ENCODE results near the gene SLC6A13.
"Not testable (repeated sequence)": the region's sequence is repeated elsewhere in the genome, so short reads cannot be mapped to it uniquely, and the experiment has no call there.

SLC6A13 gene

DNA sequence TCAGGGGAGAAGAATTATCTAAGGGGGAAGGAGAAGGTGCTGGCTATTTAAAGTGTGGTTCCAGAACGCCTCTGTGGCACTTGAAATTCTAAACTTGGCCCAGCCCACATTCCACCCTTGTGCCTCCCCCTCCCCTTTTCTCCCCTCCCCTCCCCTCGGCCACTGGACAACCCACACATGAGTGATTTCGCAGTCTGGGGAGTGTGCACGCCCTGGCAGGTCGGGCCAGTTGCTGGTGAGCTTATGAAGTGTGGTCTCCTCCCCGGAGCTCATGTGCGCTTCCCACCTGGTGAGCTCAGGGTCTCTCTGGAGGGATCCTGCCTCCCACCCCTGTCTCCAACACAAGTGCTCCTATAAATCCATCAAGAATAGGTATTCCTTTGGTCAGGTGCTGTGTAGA lies at the start of gene SLC6A13:
Gene SLC6A13, minus strand, starts transcription at position 20 of the 400 bp plus-strand sequence. CDS start 2,784 bp downstream, outside the sequence.
- no peak for FAIRE-seq

DNA sequence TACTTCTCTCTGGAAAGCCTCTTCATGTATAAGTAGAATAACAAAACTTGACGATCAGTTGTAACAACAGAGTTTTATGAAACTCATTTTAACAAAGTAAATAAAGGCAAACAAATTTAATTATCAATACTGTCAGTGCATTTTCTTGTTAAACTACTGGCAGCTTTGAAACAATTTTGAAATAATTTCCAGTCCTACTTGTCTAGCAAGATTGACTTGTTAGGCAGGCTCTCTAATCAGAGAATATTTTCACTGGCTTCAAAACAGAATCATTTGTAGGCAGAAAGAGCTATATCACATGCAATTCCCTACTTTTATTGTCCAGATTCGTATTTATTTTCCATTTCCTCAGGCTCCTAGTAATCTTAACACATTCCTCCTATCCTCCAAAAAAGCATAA lies 45.9 kb upstream of the SLC6A13 start:
- FAIRE-seq = no peak

DNA sequence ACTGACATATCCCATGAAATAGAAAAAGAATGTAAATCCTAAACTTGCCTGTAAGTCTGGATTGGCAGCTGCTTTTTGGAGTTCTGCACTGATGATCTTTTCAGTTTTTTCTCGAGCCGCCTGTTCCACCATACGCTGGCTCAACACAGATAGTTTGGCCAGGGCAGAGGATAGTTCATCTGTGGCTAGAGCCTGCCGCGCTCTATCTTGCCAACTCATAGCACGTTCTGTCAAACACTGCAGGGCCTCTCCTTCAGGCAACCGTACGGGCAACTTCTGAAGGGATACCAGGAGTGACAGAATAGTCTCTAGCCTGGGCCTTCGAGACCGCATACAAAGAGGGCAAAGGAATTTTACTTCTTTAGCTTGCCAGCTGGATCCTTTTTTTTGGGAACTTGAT lies 44.8 kb upstream of the SLC6A13 start:
- FAIRE-seq = no peak

DNA sequence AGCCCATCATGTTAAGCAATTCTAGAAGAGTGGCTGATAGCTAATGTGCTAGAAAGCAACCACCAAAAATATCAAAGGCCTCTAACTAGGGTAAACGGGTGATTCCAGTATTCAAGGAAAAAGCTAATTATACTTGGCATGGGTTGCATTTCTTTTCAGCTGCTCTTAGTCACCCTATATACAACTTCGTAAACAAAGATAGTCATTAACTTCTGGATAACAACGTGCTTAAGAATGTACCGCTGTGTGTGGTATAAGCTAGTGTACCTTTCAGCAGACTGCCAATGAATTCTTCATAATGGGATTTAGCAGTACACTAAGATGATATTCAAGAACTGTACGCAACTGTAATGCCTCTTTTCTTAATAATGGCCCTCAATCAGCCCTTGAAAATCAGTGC lies 42.2 kb upstream of the SLC6A13 start:
- FAIRE-seq = no peak

DNA sequence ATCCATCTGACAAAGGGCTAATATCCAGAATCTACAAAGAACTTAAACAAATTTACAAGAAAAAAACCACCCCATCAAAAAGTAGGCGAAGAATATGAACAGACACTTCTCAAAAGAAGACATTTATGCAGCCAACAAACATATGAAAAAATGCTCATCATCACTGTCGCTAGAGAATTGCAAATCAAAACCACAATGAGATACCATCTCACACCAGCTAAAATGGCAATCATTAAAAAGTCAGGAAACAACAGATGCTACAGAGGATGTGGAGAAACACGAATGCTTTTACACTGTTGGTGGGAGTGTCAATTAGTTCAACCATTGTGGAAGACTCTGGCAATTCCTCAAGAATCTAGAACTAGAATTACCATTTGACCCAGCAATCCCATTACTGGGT lies 40.1 kb upstream of the SLC6A13 start:
- not testable (repeated sequence) for FAIRE-seq

DNA sequence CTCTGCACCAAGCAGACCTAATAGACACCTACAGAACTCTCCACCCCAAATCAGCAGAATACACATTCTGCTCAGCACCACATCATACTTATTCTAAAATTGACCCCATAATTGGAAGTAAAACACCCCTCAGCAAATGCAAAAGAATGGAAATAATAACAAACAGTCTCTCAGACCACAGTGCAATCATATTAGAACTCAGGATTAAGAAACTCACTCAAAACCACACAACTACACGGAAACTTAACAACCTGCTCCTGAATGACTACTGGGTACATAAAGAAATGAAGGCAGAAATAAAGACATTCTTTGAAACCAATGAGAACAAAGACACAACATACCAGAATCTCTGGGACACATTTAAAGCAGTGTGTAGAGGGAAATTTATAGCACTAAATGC lies 37.5 kb upstream of the SLC6A13 start:
- FAIRE-seq = not testable (repeated sequence)

DNA sequence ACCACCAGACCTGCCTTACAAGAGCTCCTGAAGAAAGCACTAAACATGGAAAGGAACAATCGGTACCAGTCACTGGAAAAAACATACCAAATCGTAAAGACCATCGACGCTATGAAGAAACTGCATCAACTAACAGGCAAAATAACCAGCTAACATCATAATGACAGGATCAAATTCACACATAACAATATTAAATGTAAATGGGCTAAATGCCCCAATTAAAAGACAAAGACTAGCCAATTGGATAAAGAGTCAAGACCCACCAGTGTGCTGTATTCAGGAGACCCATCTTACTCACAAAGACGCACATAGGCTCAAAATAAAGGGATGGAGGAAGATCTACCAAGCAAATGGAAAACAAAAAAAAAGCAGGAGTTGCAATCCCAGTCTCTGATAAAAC lies 36.9 kb upstream of the SLC6A13 start:
- FAIRE-seq = not testable (repeated sequence)

DNA sequence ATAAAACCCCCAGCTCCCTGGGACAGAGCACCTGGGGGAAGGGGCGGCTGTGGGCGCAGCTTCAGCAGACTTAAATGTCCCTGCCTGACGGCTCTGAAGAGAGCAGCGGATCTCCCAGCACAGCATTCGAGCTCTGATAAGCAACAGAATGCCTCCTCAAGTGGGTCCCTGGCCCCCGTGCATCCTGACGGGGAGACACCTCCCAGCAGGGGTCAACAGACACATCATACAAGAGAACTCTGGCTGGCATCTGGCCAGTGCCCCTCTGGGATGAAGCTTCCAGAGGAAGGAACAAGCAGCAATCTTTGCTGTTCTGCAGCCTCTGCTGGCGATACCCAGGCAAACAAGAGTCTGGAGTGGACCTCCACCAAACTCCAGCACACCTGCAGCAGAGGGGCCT lies 35.4 kb upstream of the SLC6A13 start:
- not testable (repeated sequence) for FAIRE-seq

DNA sequence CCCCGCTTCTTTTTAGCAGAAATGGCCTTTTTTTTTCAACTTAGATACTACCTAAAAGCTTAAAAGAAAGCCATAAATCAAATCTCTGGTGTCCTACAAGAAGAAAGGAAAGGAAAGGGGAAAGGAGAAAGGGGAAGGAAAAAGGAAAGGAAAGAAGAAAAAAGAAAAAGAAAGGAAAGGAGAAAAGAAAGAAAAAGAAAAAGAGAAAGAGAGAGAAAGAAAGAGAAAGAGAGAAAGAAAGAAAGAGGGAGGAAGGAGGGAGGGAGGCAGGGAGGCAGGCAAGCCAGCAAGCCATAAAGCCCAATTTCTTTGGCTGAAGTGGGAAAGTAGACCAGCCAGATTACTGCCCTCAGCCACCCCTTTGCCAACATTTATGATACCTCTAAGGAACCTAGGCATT lies 32.5 kb upstream of the SLC6A13 start:
- FAIRE-seq = no peak

DNA sequence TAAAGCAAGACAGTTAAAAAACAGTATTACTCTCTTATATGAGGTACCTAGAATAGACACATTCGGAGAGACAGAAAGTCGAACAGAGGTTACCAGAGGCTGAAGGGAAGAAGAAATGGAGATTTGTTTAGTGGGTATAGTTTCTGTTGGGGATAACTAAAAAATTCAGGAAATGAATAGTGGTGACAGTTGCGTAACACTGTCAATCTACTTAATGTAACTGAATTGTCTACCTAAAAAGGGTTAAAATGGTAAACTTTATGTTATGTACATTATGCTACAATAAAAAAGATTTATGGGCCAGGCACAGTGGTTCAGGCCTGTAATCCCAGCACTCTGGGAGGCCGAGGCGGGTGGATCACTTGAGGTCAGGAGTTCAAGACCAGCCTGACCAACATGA lies 30.6 kb upstream of the SLC6A13 start:
- FAIRE-seq = no peak

DNA sequence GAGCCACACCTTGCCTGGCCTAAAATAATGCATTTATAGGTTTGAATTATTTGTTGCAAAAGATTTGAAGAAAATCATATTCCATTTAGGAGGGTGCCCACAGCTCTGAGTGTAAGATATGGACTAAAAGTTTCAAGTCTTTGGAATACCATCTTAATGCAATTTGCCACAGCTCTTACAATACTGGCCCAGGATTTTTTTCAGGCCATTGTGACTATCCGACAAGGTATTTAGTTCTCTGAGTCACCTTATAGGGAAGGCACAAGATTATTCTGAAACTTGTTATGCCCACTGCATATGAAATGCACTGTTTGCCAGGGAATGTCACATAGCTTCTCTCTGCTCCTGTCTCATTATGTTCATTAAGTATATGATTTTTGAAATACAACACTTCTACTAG lies 29.6 kb upstream of the SLC6A13 start:
- FAIRE-seq = no peak

DNA sequence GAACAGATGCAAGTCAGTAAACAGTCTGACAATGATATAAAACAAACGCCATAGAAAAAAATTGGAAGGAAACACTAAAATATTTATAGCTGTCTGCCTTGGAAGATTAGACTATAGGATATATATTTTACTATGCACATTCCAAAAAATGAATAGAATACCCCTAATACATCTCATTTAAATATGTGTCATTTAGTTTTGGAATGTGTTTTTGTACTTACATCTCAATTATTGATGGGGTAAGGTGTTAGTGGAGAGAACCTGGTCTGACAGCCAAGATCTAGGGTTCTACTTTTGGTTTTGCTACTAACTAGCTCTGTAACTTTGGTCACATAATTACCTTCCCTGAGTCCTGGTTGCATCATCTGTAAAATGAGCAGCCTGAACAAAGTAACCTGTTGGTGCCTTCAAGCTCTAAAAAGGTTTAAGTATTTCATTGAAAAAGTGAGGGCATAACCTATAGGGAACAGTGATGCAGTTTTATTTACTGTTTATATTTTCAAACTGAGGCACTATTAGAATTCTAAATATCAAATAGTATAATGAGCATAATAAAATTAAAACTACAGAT lies 28.6 kb upstream of the SLC6A13 start:
- no peak for FAIRE-seq

DNA sequence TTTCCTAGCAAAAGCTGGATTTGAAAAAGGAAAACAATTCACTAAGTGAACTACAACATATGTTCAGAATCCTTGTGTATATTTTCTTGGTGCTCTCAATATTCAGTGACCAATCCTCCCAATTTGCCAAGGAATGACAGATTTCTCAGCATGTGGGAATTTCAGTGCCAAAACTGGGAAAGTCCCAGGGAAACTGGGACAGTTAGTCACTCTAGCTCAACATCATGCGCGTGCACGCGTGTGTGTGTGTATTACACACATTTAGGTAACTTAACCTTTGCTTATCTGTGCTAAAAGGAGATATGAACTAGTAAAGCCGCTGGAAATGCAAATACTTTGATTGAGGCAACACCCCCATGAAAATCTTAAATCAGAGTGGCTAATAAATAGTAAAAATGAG lies 26.1 kb upstream of the SLC6A13 start:
- FAIRE-seq = no peak

DNA sequence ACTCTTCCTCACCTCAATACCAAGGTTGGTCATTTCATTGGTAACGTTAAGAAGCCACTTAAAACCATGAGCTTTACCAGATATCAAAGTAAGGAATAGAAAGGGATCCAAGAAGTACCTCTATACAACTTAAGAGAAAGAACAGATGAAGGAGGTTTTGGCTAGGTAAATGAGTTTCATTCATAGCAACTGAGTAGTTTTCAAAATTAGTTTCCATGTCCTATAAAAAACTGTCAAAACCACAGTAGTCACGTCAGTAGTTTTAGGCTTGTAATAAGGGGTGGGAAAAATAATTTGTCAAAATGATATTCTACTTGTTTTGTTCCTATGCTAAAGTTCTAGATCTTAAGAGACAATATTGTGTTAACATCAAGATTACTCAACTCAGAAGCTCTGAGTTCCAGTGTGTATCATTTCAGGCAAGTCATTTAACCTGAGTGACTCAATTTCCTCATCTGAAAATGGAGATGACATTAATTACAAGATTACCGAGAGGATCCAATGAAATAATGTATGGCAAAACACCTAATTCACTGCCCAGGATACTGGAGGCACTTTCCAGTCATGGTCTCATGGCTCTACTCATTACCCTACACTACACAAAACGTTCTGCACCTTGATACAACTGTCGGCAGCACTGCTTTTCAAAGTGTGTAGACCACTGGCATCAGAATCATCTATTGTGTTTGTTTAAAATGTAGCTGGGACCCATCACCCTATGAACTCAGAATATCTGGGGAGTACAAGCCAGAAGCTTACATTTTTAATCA lies 24.1 kb upstream of the SLC6A13 start:
- FAIRE-seq = no peak

DNA sequence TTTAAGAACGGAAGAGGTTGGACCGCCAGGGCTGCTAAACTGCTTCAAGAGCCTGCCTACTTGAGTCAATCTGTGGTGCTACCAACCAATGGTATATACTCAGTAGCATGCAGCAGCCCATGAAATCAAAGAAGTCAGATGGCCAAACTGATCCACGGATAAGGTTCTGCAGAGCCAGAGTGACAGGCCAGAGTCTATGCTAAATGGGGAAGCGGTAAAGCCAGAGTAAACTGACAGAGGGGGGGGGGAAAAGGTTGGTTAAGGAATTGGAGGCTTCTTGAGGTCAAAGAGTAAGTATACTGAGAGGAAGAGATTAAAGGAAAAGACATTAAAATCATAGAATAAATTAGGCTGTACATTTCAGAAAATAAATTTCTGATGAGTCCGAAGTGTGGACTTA lies 15.4 kb upstream of the SLC6A13 start:
- FAIRE-seq = no peak

DNA sequence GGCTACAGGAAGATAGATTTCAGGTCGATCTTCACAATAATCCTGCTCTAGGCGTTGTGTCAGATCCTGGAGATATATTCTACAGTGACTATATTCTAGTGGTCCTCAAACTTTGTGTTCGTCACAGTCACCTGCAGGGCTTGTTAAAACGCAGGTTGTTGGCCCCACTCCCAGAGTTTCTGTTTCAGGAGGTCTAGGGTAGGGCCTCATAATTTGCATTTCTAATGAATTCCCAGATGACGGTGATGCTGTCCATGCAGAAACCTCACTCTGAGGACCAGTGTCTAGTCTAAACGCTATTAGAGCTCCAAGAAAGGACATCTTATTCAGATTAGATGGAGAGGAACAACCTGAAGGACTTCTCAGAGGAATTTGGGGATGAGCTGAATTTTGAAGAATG lies 13.2 kb upstream of the SLC6A13 start:
- FAIRE-seq = no peak

DNA sequence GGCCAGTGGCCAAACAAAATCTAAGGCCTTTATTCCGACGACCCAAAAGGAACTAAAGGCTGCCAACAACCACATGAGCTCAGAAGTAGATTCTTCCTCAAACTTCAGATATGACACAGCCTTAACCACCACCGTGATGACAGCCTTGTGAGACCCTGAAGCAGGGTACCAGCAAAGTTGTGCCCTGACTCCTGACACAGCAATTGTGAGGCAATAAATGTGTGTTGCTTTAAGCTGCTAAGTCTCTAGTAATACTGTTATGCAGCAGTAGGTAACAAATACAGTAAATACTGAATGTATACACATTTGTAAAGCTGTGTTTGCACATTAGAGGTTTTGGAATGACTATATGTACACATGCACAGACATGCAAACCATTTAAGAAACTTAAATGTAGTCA lies 10.7 kb upstream of the SLC6A13 start:
- no peak for FAIRE-seq

DNA sequence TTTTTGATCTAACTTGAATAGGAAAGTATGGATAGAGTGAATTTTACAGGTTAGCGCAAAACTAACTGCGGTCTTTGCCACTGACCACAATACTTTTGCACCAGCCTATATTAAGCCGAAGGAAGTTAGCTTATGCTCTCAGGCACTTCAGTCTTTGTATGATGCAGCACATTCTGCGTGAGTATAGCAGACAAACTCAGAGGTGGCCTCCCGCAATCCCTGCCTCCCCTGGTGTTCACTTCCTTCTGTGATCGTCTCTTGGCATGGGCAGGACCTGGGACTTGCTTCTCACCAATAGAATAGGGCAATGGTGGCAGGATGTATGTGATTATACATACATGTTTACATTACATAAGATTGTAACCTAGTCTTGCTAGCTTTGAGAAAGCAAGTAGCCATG lies 10.3 kb upstream of the SLC6A13 start:
- no peak for FAIRE-seq

DNA sequence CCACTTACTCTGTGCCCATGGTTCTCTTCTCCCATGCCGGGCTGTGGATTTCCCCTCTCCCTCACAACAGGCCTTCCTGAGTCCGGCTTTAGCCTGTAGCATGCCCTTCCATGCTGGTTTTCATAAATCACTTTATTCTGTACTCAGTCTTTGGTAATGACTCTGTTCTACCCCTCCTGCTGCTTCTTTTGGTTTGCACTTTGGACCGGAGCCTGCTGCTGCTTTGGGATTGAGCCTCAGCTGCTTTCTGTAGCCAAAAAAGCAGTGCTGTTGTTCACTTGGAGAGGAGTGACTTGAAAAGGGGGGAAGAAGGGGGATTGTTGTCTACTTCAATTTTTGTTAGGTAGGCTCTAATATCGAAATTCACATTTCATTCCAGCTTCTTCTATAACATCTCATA lies 8.5 kb upstream of the SLC6A13 start:
- FAIRE-seq = no peak

DNA sequence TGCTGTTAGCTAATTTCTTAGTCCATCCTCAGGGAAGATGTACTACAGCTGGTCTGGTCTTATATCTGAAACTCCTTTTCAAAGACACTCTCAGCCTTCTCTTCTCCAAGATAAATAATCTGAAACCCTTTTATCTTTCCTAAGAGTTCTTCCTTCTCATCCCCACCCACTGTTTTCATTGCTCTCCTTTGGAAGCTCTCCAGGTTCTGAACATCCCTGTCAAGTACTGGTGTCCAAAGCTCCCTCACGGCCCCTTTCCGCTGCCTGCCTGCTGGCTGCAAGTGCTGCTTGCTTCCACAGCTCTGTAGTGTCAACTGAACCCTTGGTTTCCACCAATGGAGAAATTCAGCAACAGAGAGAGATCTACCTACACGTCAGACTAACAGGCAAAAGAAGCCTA lies 6.6 kb upstream of the SLC6A13 start:
- no peak for FAIRE-seq

DNA sequence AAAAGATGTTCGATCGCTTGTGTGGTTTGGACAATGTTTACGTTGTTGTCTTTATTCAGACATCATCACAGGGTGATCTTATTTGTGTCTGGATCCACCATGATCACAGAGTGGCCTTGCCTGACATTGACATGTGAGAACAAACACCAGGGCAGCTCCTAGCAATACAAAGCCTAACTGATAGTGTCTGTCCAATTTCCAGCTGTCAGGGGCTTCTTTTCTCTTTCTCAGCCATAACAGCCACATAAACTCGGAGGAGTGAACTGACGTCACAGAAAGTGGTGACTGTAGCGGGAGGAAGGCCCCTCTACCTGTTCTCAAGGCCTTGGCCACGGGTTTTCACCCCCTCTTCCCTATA lies 5.8 kb upstream of the SLC6A13 start:
- no peak for FAIRE-seq

DNA sequence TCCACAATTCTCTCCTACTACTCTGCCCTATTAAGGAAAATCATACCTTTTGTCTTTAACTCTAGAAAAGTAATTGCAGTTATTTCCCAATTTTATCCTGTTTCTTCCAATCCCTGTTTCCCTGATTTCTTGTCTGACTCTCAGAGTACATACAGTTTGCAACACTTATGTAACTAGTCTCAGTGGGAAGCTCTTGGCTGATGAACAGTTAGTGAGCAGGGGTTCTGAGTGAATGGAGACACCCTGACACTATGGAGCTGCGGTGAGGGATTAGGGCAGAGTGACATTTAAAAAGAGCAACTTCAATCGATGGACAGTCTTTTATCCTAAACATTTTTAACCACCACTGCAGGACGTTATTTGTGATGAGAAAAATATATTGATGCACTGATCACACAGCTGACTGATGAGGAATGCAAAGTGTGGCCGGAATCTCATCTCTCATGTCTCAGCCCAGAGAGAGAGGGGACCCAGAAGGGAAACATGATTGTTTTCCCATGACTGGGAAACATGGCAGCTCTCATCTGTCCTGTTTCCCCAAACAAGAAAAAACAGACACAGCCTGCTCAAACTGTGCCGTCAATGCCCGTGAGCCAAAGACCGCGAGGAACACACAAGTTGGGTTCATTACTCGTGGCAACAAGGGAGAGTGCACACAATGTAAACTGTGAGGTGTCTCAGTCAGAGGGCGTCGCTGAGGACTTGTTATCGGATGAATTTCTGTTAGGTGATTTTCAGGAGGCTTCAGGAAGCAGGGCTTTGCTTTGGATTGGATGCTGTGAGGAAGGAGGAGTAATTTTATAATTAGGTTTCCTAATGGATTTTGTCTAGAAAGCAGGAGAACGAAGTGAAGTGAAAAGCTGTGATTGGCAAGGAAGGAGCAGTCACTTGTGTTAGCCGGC lies 5.2 kb upstream of the SLC6A13 start:
- FAIRE-seq = no peak

DNA sequence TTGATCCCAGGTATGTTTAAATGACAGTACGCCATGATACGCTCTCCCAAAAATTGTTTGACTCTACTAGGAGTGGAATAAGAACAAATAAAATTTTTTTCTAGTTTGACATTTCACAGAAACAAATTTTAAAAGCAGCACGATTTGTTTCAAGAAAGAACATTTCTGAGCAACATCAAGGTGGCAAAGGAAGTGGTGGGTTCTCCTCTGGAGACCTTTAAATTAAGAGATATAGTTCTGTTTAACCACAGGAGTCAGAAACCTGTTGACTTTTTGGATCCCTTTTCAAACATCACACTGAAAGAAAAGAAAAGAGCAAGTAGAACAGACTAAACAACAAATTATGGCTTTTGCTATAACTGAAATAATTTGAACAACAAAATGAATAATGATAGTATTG lies 2.5 kb upstream of the SLC6A13 start:
- FAIRE-seq = no peak

DNA sequence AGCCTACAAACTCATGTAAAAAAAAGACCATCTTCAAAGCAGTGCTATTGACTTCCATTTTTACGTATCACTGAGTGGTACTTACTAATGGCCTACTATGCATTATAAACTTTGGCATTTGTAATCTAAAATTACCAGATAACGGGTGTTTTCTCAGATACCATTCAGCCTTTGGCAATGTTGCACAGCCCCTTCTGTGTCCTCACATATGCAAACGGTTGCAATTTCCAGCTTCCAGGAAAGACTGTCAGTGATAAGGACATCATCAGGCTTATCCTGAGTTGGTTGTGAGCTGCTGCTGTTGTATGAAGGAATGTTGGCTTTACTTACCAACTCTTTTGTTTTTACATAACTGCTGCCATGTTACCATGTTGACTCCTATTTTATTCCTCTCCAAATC lies 1.6 kb upstream of the SLC6A13 start:
- FAIRE-seq = no peak
